Ovary (tissue), 3 donors: ENCODE results near the gene YPEL3.

Source experiments
- CTCF ChIP-seq, 3 donors: fragments of 450-650 bp in 2 of 3; fragments of 200-600 bp in 1 of 3; IDR thresholded peaks; one replicate each; pipeline versions ENCODE4 v1.5.1 to v1.8.0; 2016 to 2022; ENCODE audit warnings: antibody characterized with exemption in 3 of 3, mild to moderate bottlenecking in 1 of 3
- POLR2A ChIP-seq: fragments of 450-650 bp; IDR thresholded peaks from one replicate; pipeline ENCODE4 v1.6.1; 2017; ENCODE audit warnings: antibody characterized with exemption, mild to moderate bottlenecking, moderate library complexity
- donor health status: DM: no; HTN: no; CAD: no.

GRCh38 chr16:30060346-30060745 is 35.7 kb downstream of the YPEL3 start:
- TF ChIP-seq CTCF (IDR thresholded peaks at IDR 0.05) = no peak
- TF ChIP-seq POLR2A = no peak
